Common myeloid progenitor, CD34-positive (primary cell): ENCODE measurements around the gene AUH.

Experiments
- CTCF ChIA-PET: fragments of 350-600 bp; sonication (Branson Sonifier 250); formaldehyde crosslinking; loops from one replicate; lab custom pipeline; 2021; ENCODE audit warnings: antibody characterized with exemption; lab: Charles Lee
- POLR2A ChIA-PET: fragments of 350-600 bp; sonication (Branson Sonifier 250); formaldehyde crosslinking; loops from one replicate; lab custom pipeline; 2021; ENCODE audit warnings: antibody characterized with exemption; lab: Charles Lee
- DNase-seq, 3 donors: peaks; one replicate each; pipeline versions ENCODE4 v3.0.0 to v3.0.0-alpha.2; 2013
- H3K27ac ChIP-seq, 2 experiments: 1 replicate in 1 of 2; 2 replicates in 1 of 2; pipeline ENCODE4 v1.7.0; 2013; ENCODE audit warnings: inconsistent platforms in 2 of 2, low read length in 2 of 2, mild to moderate bottlenecking in 2 of 2, low read depth in 1 of 2, moderate library complexity in 1 of 2; ENCODE audit not compliant: severe bottlenecking in 2 of 2, insufficient read depth in 1 of 2, poor library complexity in 1 of 2
- H3K27me3 ChIP-seq, 5 experiments: replicated peaks in 2 of 5; 1 replicate in 3 of 5; 2 replicates in 2 of 5; pipeline versions ENCODE4 v1.6.1 to v1.7.0; 2013; ENCODE audit warnings: low read length in 4 of 5, mild to moderate bottlenecking in 2 of 5, moderate library complexity in 2 of 5, inconsistent platforms in 1 of 5; ENCODE audit not compliant: insufficient read depth in 5 of 5, control insufficient read depth in 4 of 5
- H3K36me3 ChIP-seq, 4 experiments: 1 replicate in 2 of 4; 2 replicates in 2 of 4; pipeline versions ENCODE4 v1.6.1 to v1.7.0; 2013; ENCODE audit warnings: low read length in 3 of 4, control low read depth in 1 of 4, mild to moderate bottlenecking in 1 of 4; ENCODE audit not compliant: control insufficient read depth in 4 of 4, insufficient read depth in 4 of 4
- H3K4me1 ChIP-seq, 4 experiments: 1 replicate in 3 of 4; 2 replicates in 1 of 4; pipeline versions ENCODE4 v1.6.1 to v1.7.1; 2013; ENCODE audit warnings: low read length in 3 of 4, mild to moderate bottlenecking in 3 of 4, control low read depth in 1 of 4, inconsistent platforms in 1 of 4, moderate library complexity in 1 of 4; ENCODE audit not compliant: control insufficient read depth in 4 of 4, insufficient read depth in 4 of 4; ENCODE audit errors: control extremely low read depth in 1 of 4
- H3K4me3 ChIP-seq, 7 experiments: 1 replicate in 4 of 7; 2 replicates in 3 of 7; pipeline versions ENCODE4 v1.5.1 to v1.7.0; 2013; ENCODE audit warnings: mild to moderate bottlenecking in 7 of 7, low read length in 6 of 7, moderate library complexity in 6 of 7, inconsistent platforms in 2 of 7, low read depth in 2 of 7, control low read depth in 1 of 7; ENCODE audit not compliant: insufficient read depth in 4 of 7, control insufficient read depth in 1 of 7; ENCODE audit errors: extremely low read depth in 1 of 7
- H3K9me3 ChIP-seq, 5 experiments: 1 replicate in 4 of 5; 2 replicates in 1 of 5; pipeline versions ENCODE4 v1.6.1 to v1.7.1; 2013; ENCODE audit warnings: low read length in 4 of 5, mild to moderate bottlenecking in 2 of 5, inconsistent platforms in 1 of 5, low read depth in 1 of 5, moderate library complexity in 1 of 5; ENCODE audit not compliant: control insufficient read depth in 4 of 5, insufficient read depth in 2 of 5; ENCODE audit errors: control extremely low read depth in 1 of 5
- WGBS: methylation state at CpG from one replicate; pipeline ENCODE4 v1.1.5; 2013; ENCODE audit not compliant: insufficient coverage; 5-methylcytosine and 5-hydroxymethylcytosine counted together

The AUH gene

GRCh38 chr9:91291866-91292265 lies 69.9 kb downstream of the AUH start:
- CTCF ChIA-PET: no interaction called here
- H3K4me3 ChIP-seq: no peak overlapping the region
- no peaks in the 10 kb centered on the region for H3K27me3 ChIP-seq
- peaks cover 0 to 1% (median 0%) of the 10 kb centered on the region in 5 experiments for H3K9me3 ChIP-seq
- H3K27ac ChIP-seq: no peak overlapping the region
- 100% methylated on average over 1 of the region's 4 CpGs for WGBS
- DNase-seq: no peak
- POLR2A ChIA-PET: no interaction called here
- H3K36me3 ChIP-seq: peaks cover 15 to 36% (median 19%) of the 10 kb centered on the region in 4 experiments
- H3K4me1 ChIP-seq: no peaks in the 10 kb centered on the region

DNA sequence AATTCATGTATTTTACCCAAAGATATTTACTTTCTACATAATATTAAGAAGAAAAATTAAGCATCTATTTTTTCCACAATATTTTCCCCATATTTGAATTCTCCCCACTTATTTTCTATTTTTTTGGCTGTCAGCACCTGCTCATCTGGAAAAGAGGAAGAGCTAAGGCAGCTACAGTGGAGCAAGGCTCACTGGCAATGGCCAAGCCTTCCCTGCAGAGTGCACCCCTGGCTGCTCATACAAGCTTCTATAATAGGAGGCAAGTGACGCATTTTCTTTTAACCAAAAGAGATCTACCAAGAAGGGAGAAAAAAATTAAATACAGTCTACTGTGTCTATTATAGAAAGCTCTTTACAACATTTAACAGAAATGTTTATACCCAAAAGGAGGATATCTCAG lies 72.5 kb downstream of the AUH start:
- Histone ChIP-seq H3K36me3 (peaks cover 5 to 18% (median 9%) of the 10 kb centered on the region in 4 experiments), H3K27me3 (no peaks in the 10 kb centered on the region), H3K9me3 (peaks cover 0 to 2% (median 0%) of the 10 kb centered on the region in 5 experiments), H3K27ac (no peak overlapping the region), H3K4me1 (no peaks in the 10 kb centered on the region), H3K4me3 (no peak overlapping the region)
- ChIA-PET POLR2A (interaction anchor here (0.5 kb wide), 1 partner anchor 1467 kb away, joined by 3 read pairs; no protein-coding TSS in a partner anchor), CTCF (interaction anchor here (0.5 to 1.2 kb wide), 3 partner anchors 13 to 192 kb away, joined by 3 to 4 read pairs (median 3); no protein-coding TSS in a partner anchor)
- peak in 2 of 3 donors; percentile 24 to 27 for DNase-seq
- WGBS: no CpG with 5 or more reads among the region's 1 CpG

GRCh38 chr9:91285729-91286353 lies 75.9 kb downstream of the AUH start:
- Histone ChIP-seq H3K9me3 (peaks cover 0 to 2% (median 0%) of the 10 kb centered on the region in 5 experiments), H3K4me3 (no peak overlapping the region), H3K27ac (no peak overlapping the region), H3K36me3 (peaks cover 0 to 4% (median 2%) of the 10 kb centered on the region in 4 experiments), H3K27me3 (no peaks in the 10 kb centered on the region), H3K4me1 (no peaks in the 10 kb centered on the region)
- ChIA-PET CTCF (no interaction called here), POLR2A (no interaction called here)
- 60% methylated on average over 2 of the region's 6 CpGs for WGBS
- no peak for DNase-seq

DNA sequence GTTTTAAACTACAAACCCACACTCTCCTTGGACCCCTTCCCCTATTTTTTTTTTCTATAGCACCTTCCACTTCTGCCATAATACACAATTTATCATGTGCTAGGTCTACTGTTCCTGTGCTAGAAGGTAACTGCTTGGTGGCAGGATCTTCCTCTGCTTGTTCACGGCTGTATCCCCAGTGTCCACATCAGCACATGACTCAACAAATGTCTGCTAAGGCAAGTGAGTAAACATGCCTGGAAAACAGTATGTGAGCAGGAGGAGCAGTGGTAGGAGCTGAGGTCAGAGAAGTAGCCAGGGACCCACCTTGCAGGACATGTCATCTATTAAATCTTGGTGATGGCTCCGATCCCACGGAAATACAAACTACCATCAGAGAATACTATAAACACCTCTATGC lies 79.4 kb downstream of the AUH start:
- H3K27me3 ChIP-seq: no peaks in the 10 kb centered on the region
- H3K27ac ChIP-seq: no peak overlapping the region
- no peaks in the 10 kb centered on the region for H3K4me1 ChIP-seq
- no peak for DNase-seq
- 100% methylated on average over 1 of the region's 3 CpGs for WGBS
- H3K36me3 ChIP-seq: peaks cover 0 to 3% (median 2%) of the 10 kb centered on the region in 4 experiments
- POLR2A ChIA-PET: no interaction called here
- no peak overlapping the region for H3K4me3 ChIP-seq
- peaks cover 0 to 2% (median 0%) of the 10 kb centered on the region in 5 experiments for H3K9me3 ChIP-seq
- CTCF ChIA-PET: no interaction called here

GRCh38 chr9:91279296-91280204 lies 82.2 kb downstream of the AUH start:
- H3K36me3 ChIP-seq: peaks cover 0 to 3% (median 2%) of the 10 kb centered on the region in 4 experiments
- DNase-seq: no peak
- 98% methylated on average over 6 of the region's 8 CpGs for WGBS
- H3K27me3 ChIP-seq: no peaks in the 10 kb centered on the region
- ChIA-PET POLR2A (no interaction called here), CTCF (no interaction called here)
- H3K9me3 ChIP-seq: peaks cover 0 to under 1% (median 0%) of the 10 kb centered on the region in 5 experiments
- H3K27ac ChIP-seq: no peak overlapping the region
- no peak overlapping the region for H3K4me3 ChIP-seq
- H3K4me1 ChIP-seq: no peaks in the 10 kb centered on the region

DNA sequence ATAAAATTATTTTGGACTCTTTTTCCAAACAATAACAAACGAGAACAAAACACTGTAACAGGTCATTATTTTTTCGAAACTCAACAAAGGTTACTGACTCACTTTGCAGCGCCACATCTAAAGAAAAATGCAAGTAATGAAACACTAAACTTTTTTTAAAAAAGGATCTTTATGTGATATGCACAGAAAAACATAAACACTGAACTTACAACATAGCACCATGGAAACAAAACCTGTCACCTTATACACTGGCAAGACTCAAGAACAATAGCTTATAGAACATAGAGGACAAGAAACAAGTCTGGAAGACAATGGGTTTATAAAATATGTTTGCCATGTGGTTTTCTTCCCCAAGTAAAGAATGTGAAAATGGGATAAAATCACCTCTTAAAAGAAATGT lies 85.2 kb downstream of the AUH start:
- WGBS: no CpG with 5 or more reads among the region's 3 CpGs
- no peaks in the 10 kb centered on the region for H3K9me3 ChIP-seq
- ChIA-PET CTCF (interaction anchor here (1.4 to 1.8 kb wide), 2 partner anchors 13 to 187 kb away, joined by 4 read pairs; no protein-coding TSS in a partner anchor), POLR2A (no interaction called here)
- H3K4me3 ChIP-seq: no peak overlapping the region
- H3K4me1 ChIP-seq: no peaks in the 10 kb centered on the region
- peaks cover 0 to 3% (median 0%) of the 10 kb centered on the region in 4 experiments for H3K36me3 ChIP-seq
- no peak overlapping the region for H3K27ac ChIP-seq
- DNase-seq: no peak
- no peaks in the 10 kb centered on the region for H3K27me3 ChIP-seq
